ENCODE data around the gene RCVRN.

- TF ChIP-seq CEBPB (IDR thresholded peaks at IDR 0.05) (no peak), FOXM1 (IDR thresholded peaks at IDR 0.05; ENCODE audit: borderline replicate concordance, low read depth) (no peak), REST (IDR thresholded peaks at IDR 0.05; ENCODE audit: low read depth) (no peak), TEAD4 (IDR thresholded peaks at IDR 0.05) (no peak), CREB1 (IDR thresholded peaks at IDR 0.05; ENCODE audit: low read depth) (no peak), TAF1 (IDR thresholded peaks at IDR 0.05; ENCODE audit: low read depth) (no peak), TCF12 (IDR thresholded peaks at IDR 0.05; ENCODE audit: low read depth) (no peak), YY1 (IDR thresholded peaks at IDR 0.05; ENCODE audit: low read depth) (no peak), EP300 (IDR thresholded peaks at IDR 0.05; ENCODE audit: borderline replicate concordance) (no peak), USF1 (IDR thresholded peaks at IDR 0.05) (no peak)
- TF ChIP-seq, protein P1, sequence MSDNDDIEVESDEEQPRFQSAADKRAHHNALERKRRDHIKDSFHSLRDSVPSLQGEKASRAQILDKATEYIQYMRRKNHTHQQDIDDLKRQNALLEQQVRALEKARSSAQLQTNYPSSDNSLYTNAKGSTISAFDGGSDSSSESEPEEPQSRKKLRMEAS (IDR thresholded peaks at IDR 0.05) = no peak
Measured at GRCh38 chr17:9918804-9919352, 13.8 kb upstream of the RCVRN start.

Data from Ishikawa (cell line).